RCC 7860 (cell line): ENCODE measurements around the gene ARRDC2.
"Not testable (repeated sequence)": the region's sequence is repeated elsewhere in the genome, so short reads cannot be mapped to it uniquely, and the experiment has no call there.

Source experiments
- DNase-seq: peaks from one replicate; pipeline ENCODE4 v3.0.0-alpha.2; 2015; ENCODE audit warnings: low spot score
- FAIRE-seq: peaks from 2 replicates; lab custom pipeline; 2012; peaks lifted over from hg19 to GRCh38; lab: Jason Lieb, UNC

ARRDC2 gene

DNA sequence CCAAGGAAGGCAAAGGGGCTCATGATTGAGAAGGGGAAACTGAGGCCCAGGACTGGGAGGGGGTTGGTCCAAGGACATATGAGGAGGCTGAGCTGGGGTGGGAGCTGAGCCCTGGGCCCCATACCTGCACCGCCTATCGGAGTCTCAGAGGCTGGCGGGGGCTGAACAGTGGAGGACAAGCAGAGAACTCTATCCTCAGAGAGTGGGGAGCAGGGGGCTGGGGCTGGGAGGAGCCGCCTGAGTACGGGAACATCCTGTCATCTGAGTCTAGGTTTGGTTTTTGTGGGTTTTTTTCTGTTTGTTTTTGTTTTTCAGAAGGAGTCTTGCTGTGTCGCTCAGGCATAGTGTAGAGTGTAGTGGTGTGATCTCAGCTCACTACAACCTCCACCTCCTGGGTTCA lies 6.2 kb downstream of the ARRDC2 start:
- no peak for FAIRE-seq

DNA sequence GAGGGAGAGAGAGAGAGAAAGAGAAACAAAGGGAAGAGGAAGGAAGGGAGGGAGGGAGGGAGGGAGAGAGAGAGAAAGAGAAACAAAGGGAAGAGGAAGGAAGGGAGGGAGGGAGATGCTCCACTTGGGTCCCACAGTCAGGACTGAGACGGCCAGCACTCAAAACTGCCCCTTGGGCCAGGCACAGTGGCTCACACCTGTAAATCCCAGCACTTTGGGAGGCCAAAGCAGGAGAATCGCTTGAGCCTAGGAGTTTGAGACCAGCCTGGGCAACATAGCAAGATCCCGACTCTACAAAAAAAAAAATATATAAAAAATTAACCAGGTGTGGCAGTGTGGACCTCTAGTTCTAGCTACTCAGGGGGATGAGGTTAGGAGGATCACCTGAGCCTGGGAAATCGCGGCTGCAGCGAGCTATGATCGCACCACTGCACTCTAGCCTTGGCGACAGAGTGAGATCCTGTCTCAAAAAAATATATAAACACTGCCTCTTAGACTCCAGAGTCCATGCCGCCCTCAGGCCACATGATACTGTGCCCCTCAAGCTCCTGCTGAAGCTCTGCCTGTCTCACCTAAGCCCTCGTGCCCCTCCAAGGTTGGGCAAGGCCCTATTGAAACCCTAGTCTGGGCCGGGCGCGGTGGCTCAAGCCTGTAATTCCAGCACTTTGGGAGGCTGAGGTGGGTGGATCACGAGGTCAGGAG lies 8.4 kb downstream of the ARRDC2 start:
- DNase-seq (no peak), FAIRE-seq (no peak)

More for the DNA sequence above, 6.2 kb downstream of the ARRDC2 start:
- no peak for DNase-seq

DNA sequence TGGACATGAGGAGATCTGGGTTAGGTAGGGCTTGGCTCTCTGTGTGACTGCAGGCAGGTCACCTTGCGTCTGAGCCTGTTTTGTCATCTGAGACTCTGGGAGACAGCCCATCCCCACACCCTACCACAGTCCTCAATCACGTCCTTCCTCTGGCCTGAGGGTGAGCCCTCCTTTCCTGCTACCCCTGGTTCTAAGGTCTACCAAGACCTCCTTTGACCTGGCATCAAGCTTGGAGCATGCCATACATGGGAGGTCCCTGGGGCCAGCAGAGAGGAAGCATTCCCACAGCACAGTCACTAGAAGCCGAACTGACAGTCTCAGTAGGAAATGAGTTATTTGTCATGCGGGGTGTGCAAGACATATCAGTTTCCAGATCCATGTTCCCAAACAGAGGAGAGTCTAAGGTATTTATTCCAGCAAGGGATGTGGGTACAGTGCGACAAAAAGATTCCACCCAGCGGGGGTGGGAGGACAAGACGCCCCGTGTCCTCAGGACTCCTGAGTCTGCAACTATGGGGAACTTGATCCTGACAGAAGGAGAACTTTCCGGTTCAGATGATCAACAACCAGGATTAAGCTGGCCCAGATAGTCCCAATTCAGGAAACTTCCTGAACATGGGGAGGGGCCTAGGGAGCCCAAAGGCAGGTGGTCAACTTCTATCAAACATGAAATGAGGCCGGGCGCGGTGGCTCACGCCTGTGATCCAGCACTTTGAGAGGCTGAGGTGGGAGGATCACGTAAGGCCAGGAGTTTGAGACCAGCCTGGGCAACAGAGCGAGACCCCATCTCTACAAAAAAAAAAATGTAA lies 9.5 kb downstream of the ARRDC2 start:
- DNase-seq (no peak), FAIRE-seq (no peak)

- no peak for DNase-seq
- no peak for FAIRE-seq
Measured at GRCh38 chr19:18020212-18021085, 12.5 kb downstream of the ARRDC2 start.

DNA sequence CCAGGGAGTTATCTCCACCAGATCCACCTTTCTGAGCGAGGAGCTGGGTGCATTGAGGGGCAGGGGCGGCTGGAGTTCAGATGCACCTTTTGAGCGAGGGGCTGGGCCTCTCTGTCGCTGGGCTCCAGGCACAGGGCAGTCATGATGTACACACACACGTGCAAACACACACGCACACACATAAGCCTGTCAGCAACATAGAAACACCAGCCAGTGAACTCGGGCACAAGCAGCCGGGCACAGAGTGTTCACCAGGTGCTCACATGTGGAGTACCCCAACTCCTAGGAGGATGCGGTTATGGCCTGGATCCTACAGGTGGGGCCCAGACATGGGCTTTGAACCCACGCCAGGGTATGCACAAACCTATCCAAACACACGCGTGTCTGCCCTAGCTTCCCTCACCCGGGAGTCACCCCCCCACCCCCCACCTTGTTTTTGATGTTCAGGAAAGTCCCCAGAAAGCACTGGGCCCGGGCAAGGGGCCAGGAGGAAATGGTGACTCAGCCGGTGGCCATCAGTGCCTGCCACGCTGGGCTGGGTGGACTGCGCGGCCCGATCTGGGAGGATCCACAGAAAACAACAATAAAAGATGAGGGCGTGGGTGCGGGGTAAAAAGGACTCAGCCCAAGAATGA lies 13.3 kb downstream of the ARRDC2 start:
- DNase-seq (peak; percentile 81), FAIRE-seq (peak; percentile 35)

DNA sequence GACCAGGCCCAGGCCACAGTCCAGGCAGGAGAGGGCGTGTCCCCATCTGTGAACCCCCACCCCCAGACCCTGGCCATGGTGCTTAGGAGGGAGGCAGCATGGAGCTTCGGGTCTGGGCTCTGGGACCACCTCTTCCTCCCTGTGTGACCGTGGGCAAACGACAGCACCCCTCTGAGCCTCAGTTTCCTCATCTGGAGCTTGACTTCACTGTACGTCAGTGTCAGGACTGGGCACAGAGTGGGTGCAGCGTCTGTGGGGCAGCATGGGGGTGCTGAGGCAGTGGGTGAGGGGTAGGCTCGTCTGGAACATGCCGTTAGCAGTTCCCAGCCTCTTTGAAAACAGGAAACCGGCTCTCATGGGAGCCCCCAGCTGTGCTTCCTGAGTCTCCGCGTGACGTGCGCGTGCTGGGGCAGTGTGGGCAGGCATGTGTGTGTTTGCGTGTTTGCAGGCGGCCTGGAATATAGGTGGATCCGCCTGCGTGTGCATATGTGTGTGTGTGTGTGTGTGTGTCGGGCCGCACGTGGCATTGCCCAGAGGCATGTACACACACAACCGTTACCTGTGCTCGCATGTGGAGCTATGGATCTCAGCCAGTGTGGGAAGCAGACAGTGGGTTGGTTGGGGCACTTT lies 15.8 kb downstream of the ARRDC2 start:
- DNase-seq = no peak
- FAIRE-seq = no peak

- DNase-seq = no peak
- no peak for FAIRE-seq
Measured at GRCh38 chr19:18027151-18027550, 19.2 kb downstream of the ARRDC2 start.

DNA sequence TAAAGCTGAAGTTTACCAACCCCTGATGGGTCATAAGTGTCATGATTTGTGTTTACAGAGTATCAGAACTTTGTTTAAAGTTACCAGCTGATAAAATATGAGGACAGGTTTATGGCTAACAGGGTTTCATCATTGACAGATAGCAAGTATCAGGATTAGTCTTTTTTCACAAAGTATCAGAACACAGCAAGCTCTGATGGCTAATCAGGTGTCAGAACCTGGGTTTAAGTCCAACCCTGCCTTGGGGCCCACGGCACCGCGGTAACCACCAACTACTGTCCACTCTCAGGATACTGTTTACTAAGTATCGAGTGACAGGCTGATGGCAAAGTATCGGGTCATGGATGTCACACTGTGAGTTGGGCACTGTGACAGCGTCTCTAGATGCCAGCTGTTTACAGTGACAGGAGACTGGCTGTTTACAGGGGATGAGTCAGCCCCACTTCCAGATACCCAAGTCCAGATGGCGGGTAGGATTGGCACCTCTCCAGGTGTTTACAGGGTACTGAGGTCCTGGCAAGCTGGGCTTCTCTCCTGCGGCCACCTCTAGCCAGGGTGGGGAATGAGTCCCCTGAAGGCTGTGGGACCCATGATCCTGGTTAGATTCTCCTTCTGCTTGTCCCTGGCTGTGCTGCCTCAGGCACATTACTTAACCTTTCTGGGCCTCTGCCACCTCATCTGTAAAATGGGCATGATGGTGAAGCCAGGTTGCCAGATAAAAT lies 21.8 kb downstream of the ARRDC2 start:
- DNase-seq (no peak), FAIRE-seq (no peak)

- FAIRE-seq = not testable (repeated sequence)
Measured at GRCh38 chr19:18031401-18031800, 23.4 kb downstream of the ARRDC2 start.

DNA sequence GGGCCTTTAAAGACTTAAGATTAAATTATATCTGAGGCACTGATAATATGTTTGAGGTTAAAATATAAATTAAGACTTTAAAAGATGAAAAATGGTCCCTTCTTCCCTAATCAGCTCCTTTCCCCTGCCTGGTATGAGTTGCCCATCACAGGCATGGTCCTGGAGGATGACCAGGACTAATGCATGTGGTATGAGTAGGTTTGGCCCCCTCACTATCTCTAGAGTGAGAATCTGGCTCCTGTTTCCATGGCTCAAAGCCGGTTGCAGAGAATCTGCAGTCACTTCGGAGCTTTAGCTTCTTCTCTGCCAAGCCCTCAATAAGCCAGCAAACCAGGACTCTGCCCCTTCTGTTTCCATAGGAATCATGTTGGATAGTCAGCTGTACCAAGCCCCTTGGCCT lies 24.1 kb downstream of the ARRDC2 start:
- FAIRE-seq, DNase-seq: not testable (repeated sequence)

More at GRCh38 chr19:18031401-18031800, 23.4 kb downstream of the ARRDC2 start:
- DNase-seq = not testable (repeated sequence)

DNA sequence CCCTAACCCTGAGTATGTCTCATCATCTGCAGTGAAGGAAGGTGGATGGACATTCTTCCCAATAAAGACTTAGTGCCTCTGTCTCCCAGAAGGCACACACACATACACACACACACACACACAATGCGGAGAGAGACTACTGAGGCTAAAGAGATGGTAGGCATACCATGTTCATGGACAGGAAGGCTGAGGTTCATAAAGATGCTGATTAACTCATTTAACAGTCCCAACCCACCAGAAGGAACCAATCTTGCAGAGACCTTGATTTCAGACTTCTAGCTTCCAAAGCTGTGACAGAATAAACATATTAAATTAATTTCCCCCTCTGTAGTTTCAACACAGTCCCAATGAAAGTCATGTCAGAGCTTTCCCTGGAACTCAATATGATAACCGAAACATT lies 33.1 kb downstream of the ARRDC2 start:
- no peak for FAIRE-seq
- no peak for DNase-seq

DNA sequence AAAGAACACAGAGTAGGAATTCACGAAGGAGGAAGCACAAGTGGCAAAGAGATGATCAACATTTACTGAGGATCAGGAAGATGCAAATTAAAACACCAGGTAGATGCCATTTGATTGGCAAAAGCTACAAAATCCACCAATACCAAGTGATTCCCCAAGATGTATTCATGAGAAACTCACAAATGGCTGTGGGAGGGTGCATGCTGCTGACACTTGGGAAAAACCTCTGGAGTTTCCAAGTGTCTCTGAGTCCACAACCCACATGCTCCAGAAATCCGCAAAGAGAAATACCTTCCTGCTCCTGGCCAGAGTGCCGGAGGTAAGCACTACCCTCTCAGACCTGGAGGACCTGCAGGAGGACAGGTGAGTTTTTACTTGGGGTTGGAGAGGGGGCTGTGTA lies 35.7 kb downstream of the ARRDC2 start:
- FAIRE-seq (no peak), DNase-seq (no peak)

DNA sequence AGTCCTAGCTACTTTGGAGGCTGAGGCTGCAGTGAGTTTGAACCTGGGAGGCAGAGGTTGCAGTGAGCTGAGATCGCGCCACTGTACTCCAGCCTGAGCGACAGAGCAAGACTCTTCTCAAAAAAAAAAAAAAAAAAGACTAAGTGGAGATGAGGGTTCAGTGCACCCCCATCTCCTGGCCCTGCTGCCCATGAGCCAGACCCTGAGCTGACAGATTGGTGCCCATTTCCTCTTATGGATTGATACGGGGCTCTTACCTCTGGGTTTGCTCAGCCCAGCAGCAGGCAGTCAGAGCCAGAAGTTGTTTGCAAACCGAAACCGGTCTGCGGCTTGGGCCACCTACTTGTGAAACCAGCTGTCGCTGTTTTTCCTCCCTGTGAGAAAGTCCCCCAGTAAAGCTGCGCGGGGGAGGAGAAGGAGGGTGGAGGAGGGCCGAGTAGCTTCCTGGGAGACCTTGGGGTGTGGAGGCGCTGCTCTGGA lies 36.9 kb downstream of the ARRDC2 start:
- peak; percentile 74 for DNase-seq
- peak; percentile 48 for FAIRE-seq

- DNase-seq (no peak), FAIRE-seq (no peak)
Measured at GRCh38 chr19:18045307-18046050, 37.5 kb downstream of the ARRDC2 start.

GRCh38 chr19:18046059-18046718 lies 38.2 kb downstream of the ARRDC2 start:
- DNase-seq = peak; percentile 94
- peak; percentile 82 for FAIRE-seq

DNA sequence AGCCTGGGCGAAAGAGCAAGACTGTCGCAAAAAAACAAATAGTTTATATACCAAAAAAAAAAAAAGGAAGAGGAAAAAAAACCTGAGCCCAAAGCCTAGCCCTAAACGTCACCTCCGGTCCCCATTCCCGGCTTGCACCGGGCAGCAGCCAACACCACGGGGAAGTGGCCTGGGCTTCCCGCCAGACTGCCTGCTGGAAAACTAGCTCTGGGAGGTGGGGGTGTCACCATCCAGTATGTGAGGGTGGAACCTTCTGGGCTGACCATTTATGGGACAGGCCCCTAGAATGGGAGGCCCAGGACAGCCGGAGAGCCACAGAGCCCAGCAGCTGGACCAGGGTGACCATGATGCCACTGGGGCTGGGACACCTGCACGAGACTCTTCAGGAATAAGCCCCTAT lies 41.4 kb downstream of the ARRDC2 start:
- DNase-seq = no peak

DNA sequence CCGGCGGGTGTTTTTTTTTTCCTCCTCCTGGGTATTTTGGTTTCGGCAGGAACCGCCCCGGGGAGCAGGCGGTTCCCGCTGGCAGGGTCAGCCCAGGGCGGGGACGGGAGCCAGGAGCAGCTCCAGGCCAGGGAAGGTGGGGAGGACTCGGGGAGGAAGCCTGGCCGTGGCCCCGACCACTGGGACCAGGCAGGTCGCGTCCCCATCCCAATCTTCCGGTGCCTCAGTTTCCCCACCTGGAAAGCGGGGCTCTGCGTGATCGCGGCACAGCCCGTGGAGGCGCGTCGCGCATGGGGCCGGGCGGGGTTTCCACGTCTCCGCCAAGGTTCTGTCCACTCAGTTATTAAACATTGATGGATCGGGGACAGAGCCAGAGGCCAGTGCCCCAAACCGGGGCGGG lies 43.9 kb downstream of the ARRDC2 start:
- DNase-seq (no peak), FAIRE-seq (no peak)

More for the DNA sequence above, 41.4 kb downstream of the ARRDC2 start:
- FAIRE-seq = no peak

GRCh38 chr19:18053576-18054219 lies 45.7 kb downstream of the ARRDC2 start:
- FAIRE-seq (no peak), DNase-seq (no peak)
